Astrocyte (in vitro differentiated cells and primary cell): ENCODE data around the gene FAM185A. TPM values are rescaled to one million over a fixed set of nuclear protein-coding genes. Genes with fewer than 3 reads are reported as not detected.
A peak's percentile ranks its signal among the peaks of the same experiment; 100 is the strongest.

ENCODE experiments used
- DNase-seq: peaks from one replicate; pipeline ENCODE4 v3.0.0-alpha.2; 2010; ENCODE audit warnings: low read depth
- FAIRE-seq: peaks from 2 replicates; lab custom pipeline; 2011; peaks lifted over from hg19 to GRCh38; lab: Jason Lieb, UNC
- H2AFZ ChIP-seq: 2 replicates; pipeline ENCODE4 v1.6.0; 2012; ENCODE audit warnings: low read depth, low read length, inconsistent platforms
- H3K27ac ChIP-seq: 2 replicates; pipeline ENCODE4 v1.5.1; 2011; ENCODE audit warnings: low read depth, low read length, inconsistent platforms
- H3K27me3 ChIP-seq: 2 replicates; pipeline ENCODE4 v1.6.0; 2011; ENCODE audit warnings: low read length, inconsistent platforms; ENCODE audit not compliant: insufficient read depth
- H3K36me3 ChIP-seq: 2 replicates; pipeline ENCODE4 v1.5.1; 2011; ENCODE audit warnings: low read length, inconsistent platforms; ENCODE audit not compliant: insufficient read depth
- H3K4me1 ChIP-seq: 2 replicates; pipeline ENCODE4 v1.5.1; 2011; ENCODE audit warnings: low read length, inconsistent platforms; ENCODE audit not compliant: insufficient read depth
- H3K4me2 ChIP-seq: 2 replicates; pipeline ENCODE4 v1.6.0; 2012; ENCODE audit warnings: low read length, inconsistent platforms
- H3K4me3 ChIP-seq: 2 replicates; pipeline ENCODE4 v1.5.1; 2011; ENCODE audit warnings: low read depth, mild to moderate bottlenecking, low read length, inconsistent platforms; ENCODE audit not compliant: insufficient read depth
- H3K79me2 ChIP-seq: 2 replicates; pipeline ENCODE4 v1.6.0; 2012; ENCODE audit warnings: mild to moderate bottlenecking, low read length, inconsistent platforms; ENCODE audit not compliant: insufficient read depth
- H3K9ac ChIP-seq: 2 replicates; pipeline ENCODE4 v1.6.0; 2012; ENCODE audit warnings: mild to moderate bottlenecking, low read length, inconsistent platforms
- H3K9me3 ChIP-seq: 2 replicates; pipeline ENCODE4 v1.5.1; 2012; ENCODE audit warnings: low read depth, mild to moderate bottlenecking, low read length, inconsistent platforms; ENCODE audit not compliant: insufficient read depth
- H4K20me1 ChIP-seq: 2 replicates; pipeline ENCODE4 v1.6.0; 2012; ENCODE audit warnings: low read length, inconsistent platforms; ENCODE audit not compliant: insufficient read depth
- H3K27ac Mint-ChIP-seq: one replicate; pipeline ENCODE4 v1.8.0; 2021; ENCODE audit warnings: mild to moderate bottlenecking, mixed read lengths; ENCODE audit not compliant: unreplicated experiment
- H3K27me3 Mint-ChIP-seq: one replicate; pipeline ENCODE4 v1.8.0; 2021; ENCODE audit warnings: low read depth, mixed read lengths; ENCODE audit not compliant: unreplicated experiment
- H3K36me3 Mint-ChIP-seq: one replicate; pipeline ENCODE4 v1.8.0; 2021; ENCODE audit warnings: low read depth, mixed read lengths; ENCODE audit not compliant: unreplicated experiment
- H3K4me1 Mint-ChIP-seq: one replicate; pipeline ENCODE4 v1.8.0; 2021; ENCODE audit warnings: low read depth, mixed read lengths; ENCODE audit not compliant: unreplicated experiment
- H3K4me3 Mint-ChIP-seq: one replicate; pipeline ENCODE4 v1.8.0; 2021; ENCODE audit warnings: mild to moderate bottlenecking, moderate library complexity, mixed read lengths; ENCODE audit not compliant: unreplicated experiment
- H3K9me3 Mint-ChIP-seq: one replicate; pipeline ENCODE4 v1.8.0; 2021; ENCODE audit warnings: mild to moderate bottlenecking, mixed read lengths; ENCODE audit not compliant: unreplicated experiment
- CTCF ChIP-seq: IDR thresholded peaks from 2 replicates; pipeline ENCODE4 v1.5.1; 2011; ENCODE audit warnings: low read depth, mild to moderate bottlenecking, inconsistent platforms, low read length, moderate library complexity; ENCODE audit not compliant: insufficient read depth
- EZH2 ChIP-seq: IDR thresholded peaks from 2 replicates; pipeline ENCODE4 v1.6.1; 2012; ENCODE audit warnings: mild to moderate bottlenecking, low read length, inconsistent platforms; ENCODE audit not compliant: insufficient read depth
- total RNA-seq: library from RNA; stranded (reverse); gene quantifications from 2 replicates; pipeline ENCODE4 v1.2.1, GENCODE V29; 2021

FAM185A gene
- total RNA-seq, 1 donor from 2014 or later = 4.9 TPM

- Histone ChIP-seq H3K79me2 (no peaks in the 10 kb centered on the region), H4K20me1 (no peaks in the 10 kb centered on the region), H3K4me3 (no peak overlapping the region), H3K9ac (peak overlapping the region; percentile 21), H3K9me3 (no peaks in the 10 kb centered on the region), H3K27me3 (no peaks in the 10 kb centered on the region), H3K4me1 (peaks cover 33% of the 10 kb centered on the region), H2AFZ (no peak overlapping the region), H3K36me3 (no peaks in the 10 kb centered on the region), H3K4me2 (peak overlapping the region; percentile 69), H3K27ac (peak overlapping the region; percentile 90)
- Mint-ChIP-seq H3K27ac (peak overlapping the region; percentile 78), H3K4me1 (peaks cover 38% of the 10 kb centered on the region), H3K4me3 (no peak overlapping the region), H3K36me3 (no peaks in the 10 kb centered on the region), H3K9me3 (no peaks in the 10 kb centered on the region), H3K27me3 (no peaks in the 10 kb centered on the region)
- FAIRE-seq (no peak), DNase-seq (no peak)
- TF ChIP-seq EZH2 (no peak), CTCF (no peak)
These were observed 85.7 kb downstream of the FAM185A start for GRCh38 chr7:102834466-102834865.

GRCh38 chr7:102834999-102835398 is 86.2 kb downstream of the FAM185A start:
- Histone ChIP-seq H3K4me1 (peaks cover 29% of the 10 kb centered on the region), H2AFZ (no peak overlapping the region), H4K20me1 (no peaks in the 10 kb centered on the region), H3K36me3 (no peaks in the 10 kb centered on the region), H3K79me2 (no peaks in the 10 kb centered on the region), H3K4me2 (peak overlapping the region; percentile 69), H3K9me3 (no peaks in the 10 kb centered on the region), H3K27ac (peak overlapping the region; percentile 90), H3K27me3 (no peaks in the 10 kb centered on the region), H3K4me3 (no peak overlapping the region), H3K9ac (peak overlapping the region; percentile 72)
- DNase-seq (peak; percentile 96), FAIRE-seq (peak; percentile 49)
- Mint-ChIP-seq H3K27me3 (no peaks in the 10 kb centered on the region), H3K36me3 (no peaks in the 10 kb centered on the region), H3K4me1 (peaks cover 36% of the 10 kb centered on the region), H3K9me3 (no peaks in the 10 kb centered on the region), H3K27ac (peak overlapping the region; percentile 99), H3K4me3 (peak overlapping the region; percentile 4)
- TF ChIP-seq CTCF = no peak
- no peak for TF ChIP-seq EZH2

GRCh38 chr7:102836191-102836919 is 87.6 kb downstream of the FAM185A start:
- Histone ChIP-seq H3K9ac (peak overlapping the region; percentile 52), H3K27ac (peak overlapping the region; percentile 88), H3K79me2 (no peaks in the 10 kb centered on the region), H3K9me3 (no peaks in the 10 kb centered on the region), H3K27me3 (no peaks in the 10 kb centered on the region), H3K4me1 (peaks cover 29% of the 10 kb centered on the region), H2AFZ (no peak overlapping the region), H3K36me3 (no peaks in the 10 kb centered on the region), H3K4me3 (no peak overlapping the region), H3K4me2 (peak overlapping the region; percentile 69), H4K20me1 (no peaks in the 10 kb centered on the region)
- FAIRE-seq (peak; percentile 99), DNase-seq (peak; percentile 98)
- Mint-ChIP-seq H3K4me3 (peak overlapping the region; percentile 43), H3K36me3 (no peaks in the 10 kb centered on the region), H3K27me3 (no peaks in the 10 kb centered on the region), H3K4me1 (peaks cover 47% of the 10 kb centered on the region), H3K27ac (peak overlapping the region; percentile 92), H3K9me3 (no peaks in the 10 kb centered on the region)
- TF ChIP-seq EZH2 = no peak
- no peak for TF ChIP-seq CTCF
